ENCODE measurements around the gene DISC1.

DNA sequence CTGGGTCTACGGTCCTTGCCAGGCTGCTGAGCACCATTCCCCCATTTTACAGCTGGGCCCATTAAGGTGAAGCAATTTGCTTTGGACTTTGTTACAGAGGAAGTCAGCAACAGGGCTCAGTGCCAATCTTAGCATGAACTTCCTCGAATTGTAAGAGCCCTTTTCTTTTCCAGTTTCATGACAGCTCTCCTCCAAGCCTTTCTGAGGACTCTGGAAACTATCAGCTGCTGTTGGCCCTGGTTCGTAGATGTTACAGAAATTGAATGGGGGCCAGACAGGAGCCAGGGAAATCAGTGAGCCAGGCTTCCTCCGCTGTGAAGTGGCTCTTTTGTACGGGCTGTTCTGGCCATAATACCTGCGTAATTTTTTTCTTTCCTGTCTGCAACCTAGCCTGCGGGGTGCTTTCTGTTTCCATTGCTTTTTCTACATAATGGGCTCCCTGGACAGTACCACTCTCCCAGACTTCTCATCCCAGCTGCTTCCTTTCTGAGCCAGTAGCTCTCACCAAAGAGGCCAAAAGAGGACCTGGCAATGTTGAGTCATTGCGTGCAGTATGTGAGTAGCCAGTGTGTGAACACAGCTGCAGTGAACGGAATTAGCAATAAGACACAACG, 386.3 kb downstream of the DISC1 start:
- TF ChIP-seq, protein P1, sequence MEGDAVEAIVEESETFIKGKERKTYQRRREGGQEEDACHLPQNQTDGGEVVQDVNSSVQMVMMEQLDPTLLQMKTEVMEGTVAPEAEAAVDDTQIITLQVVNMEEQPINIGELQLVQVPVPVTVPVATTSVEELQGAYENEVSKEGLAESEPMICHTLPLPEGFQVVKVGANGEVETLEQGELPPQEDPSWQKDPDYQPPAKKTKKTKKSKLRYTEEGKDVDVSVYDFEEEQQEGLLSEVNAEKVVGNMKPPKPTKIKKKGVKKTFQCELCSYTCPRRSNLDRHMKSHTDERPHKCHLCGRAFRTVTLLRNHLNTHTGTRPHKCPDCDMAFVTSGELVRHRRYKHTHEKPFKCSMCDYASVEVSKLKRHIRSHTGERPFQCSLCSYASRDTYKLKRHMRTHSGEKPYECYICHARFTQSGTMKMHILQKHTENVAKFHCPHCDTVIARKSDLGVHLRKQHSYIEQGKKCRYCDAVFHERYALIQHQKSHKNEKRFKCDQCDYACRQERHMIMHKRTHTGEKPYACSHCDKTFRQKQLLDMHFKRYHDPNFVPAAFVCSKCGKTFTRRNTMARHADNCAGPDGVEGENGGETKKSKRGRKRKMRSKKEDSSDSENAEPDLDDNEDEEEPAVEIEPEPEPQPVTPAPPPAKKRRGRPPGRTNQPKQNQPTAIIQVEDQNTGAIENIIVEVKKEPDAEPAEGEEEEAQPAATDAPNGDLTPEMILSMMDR (IDR thresholded peaks at IDR 0.05), result no peak
- no peak for TF ChIP-seq SIN3A (IDR thresholded peaks at IDR 0.05; ENCODE audit: borderline replicate concordance, insufficient read depth, low read depth, low read length)
- TF ChIP-seq REST (IDR thresholded peaks at IDR 0.05; ENCODE audit: insufficient read depth in 1 of 2, low read depth in 2 of 2, low read length in 1 of 2), result no peak
